ENCODE data around the gene SUMO4. TPM values are rescaled to one million over a fixed set of nuclear protein-coding genes. Genes with fewer than 3 reads are reported as not detected.

Gene SUMO4
- total RNA-seq: not detected in 2 replicates

GRCh38 chr6:149400050-149400449 lies at the start of gene SUMO4:
Gene SUMO4 (plus strand): TSS chr6:149400262. CDS start chr6:149400392, 130 bp downstream.

Other genes with a start within 250 kb of the SUMO4 start
- gene TAB2, start 82.5 kb upstream of the SUMO4 start, total RNA-seq: 18.6 and 20.2 TPM in 2 replicates
- gene ZC3H12D, start 84.8 kb downstream of the SUMO4 start, total RNA-seq: 0.13 TPM in 1 of 2 replicates, not detected in the other
- 9.0 and 9.8 TPM in 2 replicates for gene PPIL4, start 145.8 kb downstream of the SUMO4 start, total RNA-seq
- 21.8 and 32.1 TPM in 2 replicates for gene GINM1, start 166.1 kb downstream of the SUMO4 start, total RNA-seq
- 10.8 and 14.3 TPM in 2 replicates for gene KATNA1, start 248.5 kb downstream of the SUMO4 start, total RNA-seq